GM12874 (cell line): ENCODE measurements around the gene SSH2.

Source experiments
- CTCF ChIP-seq: IDR thresholded peaks from 2 replicates; pipeline ENCODE4 v1.5.1; 2011; ENCODE audit warnings: low read depth, mild to moderate bottlenecking, control low read depth, low read length, moderate library complexity; ENCODE audit not compliant: insufficient read depth

Gene SSH2

GRCh38 chr17:29607557-29608195, 322.4 kb downstream of the SSH2 start:
- TF ChIP-seq CTCF = no peak

- TF ChIP-seq CTCF = no peak
These were observed 326.8 kb downstream of the SSH2 start for GRCh38 chr17:29603109-29603674.

GRCh38 chr17:29597361-29598172, 332.5 kb downstream of the SSH2 start:
- TF ChIP-seq CTCF = no peak

GRCh38 chr17:29596811-29597210, 333.2 kb downstream of the SSH2 start:
- TF ChIP-seq CTCF = no peak

GRCh38 chr17:29595943-29596774, 333.9 kb downstream of the SSH2 start:
- no peak for TF ChIP-seq CTCF

GRCh38 chr17:29595107-29595942, 334.7 kb downstream of the SSH2 start:
- no peak for TF ChIP-seq CTCF
